OCI-LY1 (cell line): ENCODE data around the gene CPAMD8.

Source experiments
- CTCF ChIP-seq: fragments of 200-600 bp; sonication (generic), shearing (Covaris generic); IDR thresholded peaks from 2 replicates; pipeline ENCODE4 v1.5.1; 2017; ENCODE audit warnings: mild to moderate bottlenecking, antibody characterized with exemption, low read length, moderate library complexity, mixed read lengths
- EZH2 ChIP-seq: fragments of 200-600 bp; sonication (generic), shearing (Covaris generic); IDR thresholded peaks from 2 replicates; pipeline ENCODE4 v1.8.0; 2017; ENCODE audit warnings: borderline replicate concordance, mixed run types, mild to moderate bottlenecking, antibody characterized with exemption, low read length, moderate library complexity, mixed read lengths

- TF ChIP-seq CTCF (no peak), EZH2 (no peak)
Observed at GRCh38 chr19:17070421-17070820, 43.8 kb upstream of the CPAMD8 start.
